Activated naive CD4-positive, alpha-beta T cell treated with anti-CD3 and anti-CD28 coated beads, Interleukin-2, amount 10 ng/mL, durations not matched to agents 7 days and 5 days (primary cell): Measurements from ENCODE around the gene CDKN2B.

Source experiments
- CTCF ChIA-PET: fragments of 350-600 bp; sonication (Branson Sonifier 250); formaldehyde crosslinking; loops from one replicate; lab custom pipeline; 2021; ENCODE audit warnings: antibody characterized with exemption; lab: Charles Lee
- DNase-seq: peaks from one replicate; pipeline ENCODE4 v3.0.0-alpha.2; 2020
- H3K27ac Mint-ChIP-seq: one replicate; pipeline ENCODE4 v1.8.0; 2021; ENCODE audit warnings: mild to moderate bottlenecking, moderate library complexity, mixed read lengths
- H3K27me3 Mint-ChIP-seq: one replicate; pipeline ENCODE4 v1.8.0; 2021; ENCODE audit warnings: mild to moderate bottlenecking, mixed read lengths
- H3K36me3 Mint-ChIP-seq: one replicate; pipeline ENCODE4 v1.8.0; 2021; ENCODE audit warnings: mixed read lengths
- H3K4me1 Mint-ChIP-seq: one replicate; pipeline ENCODE4 v1.8.0; 2021; ENCODE audit warnings: mixed read lengths
- H3K4me3 Mint-ChIP-seq: one replicate; pipeline ENCODE4 v1.8.0; 2021; ENCODE audit warnings: mild to moderate bottlenecking, moderate library complexity, mixed read lengths
- H3K9me3 Mint-ChIP-seq: one replicate; pipeline ENCODE4 v1.8.0; 2021; ENCODE audit warnings: mixed read lengths

The CDKN2B gene

GRCh38 chr9:22028394-22028793 is 19.3 kb upstream of the CDKN2B start:
- DNase-seq = no peak
- no peak overlapping the region for H3K4me3 Mint-ChIP-seq
- CTCF ChIA-PET = interaction anchor here (2.1 to 4.0 kb wide), 2 partner anchors 10 to 20 kb away, joined by 6 to 18 read pairs; partner anchors contain the start of gene CDKN2B
- H3K27ac Mint-ChIP-seq = no peak overlapping the region
- peaks cover 49% of the 10 kb centered on the region for H3K27me3 Mint-ChIP-seq
- no peaks in the 10 kb centered on the region for H3K9me3 Mint-ChIP-seq
- peaks cover 11% of the 10 kb centered on the region for H3K36me3 Mint-ChIP-seq
- H3K4me1 Mint-ChIP-seq = peaks cover 7% of the 10 kb centered on the region

- Mint-ChIP-seq H3K4me3 (no peak overlapping the region), H3K4me1 (peaks cover 10% of the 10 kb centered on the region), H3K9me3 (peaks cover 4% of the 10 kb centered on the region), H3K27ac (no peak overlapping the region), H3K27me3 (peaks cover 43% of the 10 kb centered on the region), H3K36me3 (peaks cover 11% of the 10 kb centered on the region)
- DNase-seq = no peak
- CTCF ChIA-PET = interaction anchor here (0.7 to 4.0 kb wide), 3 partner anchors 12 to 592 kb away, joined by 3 to 18 read pairs (median 3); no protein-coding TSS in a partner anchor
These were observed 17.6 kb upstream of the CDKN2B start for GRCh38 chr9:22026696-22027095.

GRCh38 chr9:22022396-22022795 is 13.3 kb upstream of the CDKN2B start:
- Mint-ChIP-seq H3K4me3 (no peak overlapping the region), H3K36me3 (peaks cover 23% of the 10 kb centered on the region), H3K27ac (no peak overlapping the region), H3K9me3 (peaks cover 12% of the 10 kb centered on the region), H3K27me3 (peaks cover 66% of the 10 kb centered on the region), H3K4me1 (peaks cover 7% of the 10 kb centered on the region)
- no peak for DNase-seq
- CTCF ChIA-PET = interaction anchor here (1.3 kb wide), 1 partner anchor 209 kb away, joined by 7 read pairs; no protein-coding TSS in a partner anchor

- Mint-ChIP-seq H3K4me3 (no peak overlapping the region), H3K9me3 (no peaks in the 10 kb centered on the region), H3K27me3 (peaks cover 41% of the 10 kb centered on the region), H3K36me3 (peaks cover 15% of the 10 kb centered on the region), H3K27ac (no peak overlapping the region), H3K4me1 (peaks cover 21% of the 10 kb centered on the region)
- CTCF ChIA-PET = interaction anchor here (0.6 to 1.7 kb wide), 9 partner anchors 14 to 228 kb away, joined by 3 to 8 read pairs (median 4); partner anchors contain the start of genes CDKN2A and CDKN2B-AS1
- DNase-seq = peak; percentile 50
These were observed 1.9 kb upstream of the CDKN2B start for GRCh38 chr9:22010866-22011625.

DNA sequence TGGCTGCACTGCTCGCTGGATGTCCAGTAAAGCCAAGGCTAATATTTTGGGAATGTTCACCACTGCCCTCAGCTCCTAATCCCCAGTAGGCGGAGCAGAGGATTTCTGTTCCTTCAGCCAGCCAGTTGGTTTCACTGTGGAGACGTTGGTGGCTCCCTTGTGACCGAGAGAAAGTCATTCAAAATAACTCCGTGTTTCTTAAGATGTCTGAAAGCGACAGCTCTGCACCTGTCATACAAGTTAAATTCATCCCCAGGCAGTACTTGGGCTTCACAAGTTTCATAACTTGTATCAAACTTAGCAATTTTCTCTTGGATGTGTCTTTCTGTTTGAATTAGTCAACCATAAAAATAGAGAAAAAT is 382 bp upstream of the CDKN2B start:
- H3K9me3 Mint-ChIP-seq = no peaks in the 10 kb centered on the region
- H3K36me3 Mint-ChIP-seq = peaks cover 28% of the 10 kb centered on the region
- H3K4me1 Mint-ChIP-seq = peaks cover 32% of the 10 kb centered on the region
- H3K27ac Mint-ChIP-seq = no peak overlapping the region
- CTCF ChIA-PET = interaction anchor here (0.9 to 4.0 kb wide), 15 partner anchors 9 to 206 kb away, joined by 3 to 59 read pairs (median 8); partner anchors contain the start of genes CDKN2B-AS1 and MTAP
- peak overlapping the region; percentile 78 for H3K4me3 Mint-ChIP-seq
- DNase-seq = no peak
- H3K27me3 Mint-ChIP-seq = peaks cover 57% of the 10 kb centered on the region

DNA sequence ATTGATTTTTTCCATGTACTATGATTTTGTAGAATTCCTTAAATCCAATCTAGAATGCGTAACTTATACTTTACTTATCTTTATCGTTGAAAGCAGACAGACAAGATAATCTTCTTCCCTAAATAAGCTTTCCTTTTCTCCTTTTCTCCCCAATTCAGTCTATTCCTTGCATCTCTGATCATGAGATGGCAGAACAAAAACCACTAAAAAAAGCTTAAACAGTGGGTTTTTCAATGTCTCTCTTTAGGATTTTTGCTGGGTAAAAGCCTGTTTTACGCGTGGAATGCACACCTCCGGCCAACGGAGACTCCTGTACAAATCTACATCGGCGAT is 755 bp downstream of the CDKN2B start:
- Mint-ChIP-seq H3K27me3 (peaks cover 62% of the 10 kb centered on the region), H3K27ac (no peak overlapping the region), H3K36me3 (peaks cover 33% of the 10 kb centered on the region), H3K9me3 (no peaks in the 10 kb centered on the region), H3K4me3 (peak overlapping the region; percentile 78), H3K4me1 (peaks cover 32% of the 10 kb centered on the region)
- CTCF ChIA-PET = interaction anchor here (0.6 to 4.0 kb wide), 24 partner anchors 11 to 205 kb away, joined by 3 to 59 read pairs (median 6); partner anchors contain the start of genes CDKN2B-AS1 and MTAP
- no peak for DNase-seq

GRCh38 chr9:22005702-22006606 is 3.2 kb downstream of the CDKN2B start:
- Mint-ChIP-seq H3K4me3 (peak overlapping the region; percentile 18), H3K36me3 (peaks cover 24% of the 10 kb centered on the region)

GRCh38 chr9:22005021-22005701 is 3.9 kb downstream of the CDKN2B start:
- peak overlapping the region; percentile 46 for H3K27ac Mint-ChIP-seq
- CTCF ChIA-PET = no interaction called here
- DNase-seq = peak; percentile 40

More at GRCh38 chr9:22005702-22006606, 3.2 kb downstream of the CDKN2B start:
- DNase-seq = no peak
- Mint-ChIP-seq H3K4me1 (peaks cover 32% of the 10 kb centered on the region), H3K27me3 (peaks cover 61% of the 10 kb centered on the region), H3K9me3 (no peaks in the 10 kb centered on the region), H3K27ac (no peak overlapping the region)
- CTCF ChIA-PET = interaction anchor here (1.5 to 4.0 kb wide), 3 partner anchors 22 to 37 kb away, joined by 4 to 20 read pairs (median 4); no protein-coding TSS in a partner anchor

DNA sequence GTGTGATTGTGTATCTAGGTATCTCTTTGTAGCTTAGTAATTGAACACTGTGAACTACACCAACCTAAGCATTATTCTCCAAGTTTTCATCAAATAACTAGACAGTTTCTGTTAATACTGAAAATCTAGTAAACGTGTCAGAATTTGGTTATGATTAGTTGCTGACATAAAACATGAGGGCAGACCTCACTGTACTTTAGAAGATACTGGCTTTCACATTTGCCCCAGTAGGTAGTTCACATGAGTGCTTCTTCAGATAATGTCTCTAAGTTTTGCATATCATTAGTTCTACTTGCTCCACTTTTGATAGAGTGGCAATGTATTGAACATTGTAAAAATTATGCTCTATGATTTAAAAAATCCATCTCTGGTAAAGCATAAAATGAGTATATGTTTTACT is 7.1 kb downstream of the CDKN2B start:
- CTCF ChIA-PET = no interaction called here
- peaks cover 17% of the 10 kb centered on the region for H3K4me1 Mint-ChIP-seq
- no peaks in the 10 kb centered on the region for H3K9me3 Mint-ChIP-seq
- no peak overlapping the region for H3K4me3 Mint-ChIP-seq
- H3K36me3 Mint-ChIP-seq = peaks cover 35% of the 10 kb centered on the region
- H3K27ac Mint-ChIP-seq = no peak overlapping the region
- DNase-seq = no peak
- H3K27me3 Mint-ChIP-seq = peaks cover 56% of the 10 kb centered on the region

More at GRCh38 chr9:22005021-22005701, 3.9 kb downstream of the CDKN2B start:
- H3K4me3 Mint-ChIP-seq = peak overlapping the region; percentile 18
- peaks cover 27% of the 10 kb centered on the region for H3K36me3 Mint-ChIP-seq
- H3K9me3 Mint-ChIP-seq = no peaks in the 10 kb centered on the region
- H3K27me3 Mint-ChIP-seq = peaks cover 60% of the 10 kb centered on the region
- peaks cover 28% of the 10 kb centered on the region for H3K4me1 Mint-ChIP-seq

DNA sequence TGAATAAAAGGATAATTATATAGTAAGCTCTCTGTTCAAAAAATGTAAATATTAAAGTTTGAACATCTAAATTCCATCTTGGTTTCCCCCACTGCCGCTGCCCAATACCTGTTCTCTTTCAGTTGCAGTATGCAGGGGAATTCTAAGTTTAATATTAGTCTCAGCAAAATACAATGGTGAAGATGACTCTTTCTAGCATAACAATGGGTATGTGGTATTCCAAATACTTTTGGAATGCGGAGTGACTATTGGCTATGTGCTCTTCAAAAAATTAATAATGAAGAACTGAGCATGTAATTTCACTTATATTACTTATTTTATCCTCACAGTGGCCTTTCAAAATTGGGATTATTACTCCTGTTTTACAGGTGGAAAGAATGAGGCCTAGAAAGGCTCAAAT is 11.1 kb downstream of the CDKN2B start:
- CTCF ChIA-PET = interaction anchor here (4.1 kb wide), 1 partner anchor 10 kb away, joined by 18 read pairs; the partner anchor contains the start of gene CDKN2B
- peaks cover 34% of the 10 kb centered on the region for H3K36me3 Mint-ChIP-seq
- no peak overlapping the region for H3K27ac Mint-ChIP-seq
- no peak for DNase-seq
- H3K4me3 Mint-ChIP-seq = no peak overlapping the region
- peaks cover 27% of the 10 kb centered on the region for H3K4me1 Mint-ChIP-seq
- peaks cover 62% of the 10 kb centered on the region for H3K27me3 Mint-ChIP-seq
- H3K9me3 Mint-ChIP-seq = no peaks in the 10 kb centered on the region

DNA sequence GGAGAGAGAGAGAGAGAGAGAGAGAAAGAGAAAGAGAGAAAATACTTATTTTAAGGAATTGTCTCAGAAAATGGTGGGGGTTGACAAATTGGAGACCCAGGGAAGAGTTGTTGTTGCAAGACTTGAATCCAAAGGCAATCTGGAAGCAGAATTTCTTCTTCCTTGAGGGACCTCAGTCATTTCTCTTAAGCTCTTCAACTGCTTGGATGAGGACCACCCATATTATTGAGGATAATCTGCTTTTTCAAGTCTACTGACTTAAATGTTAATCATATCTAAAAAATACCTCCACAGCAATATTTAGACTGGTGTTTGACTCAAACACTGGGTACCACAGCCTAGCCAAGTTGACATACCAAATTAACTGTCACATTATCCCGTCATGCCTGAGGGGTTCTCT is 11.6 kb downstream of the CDKN2B start:
- Mint-ChIP-seq H3K9me3 (no peaks in the 10 kb centered on the region), H3K4me3 (no peak overlapping the region), H3K4me1 (peaks cover 28% of the 10 kb centered on the region), H3K36me3 (peaks cover 36% of the 10 kb centered on the region), H3K27me3 (peaks cover 62% of the 10 kb centered on the region), H3K27ac (no peak overlapping the region)
- CTCF ChIA-PET = interaction anchor here (4.1 kb wide), 1 partner anchor 11 kb away, joined by 18 read pairs; the partner anchor contains the start of gene CDKN2B
- DNase-seq = no peak

- Mint-ChIP-seq H3K4me1 (peaks cover 28% of the 10 kb centered on the region), H3K9me3 (no peaks in the 10 kb centered on the region), H3K27ac (no peak overlapping the region), H3K36me3 (peaks cover 36% of the 10 kb centered on the region), H3K27me3 (peaks cover 58% of the 10 kb centered on the region), H3K4me3 (peak overlapping the region; percentile 98)
- CTCF ChIA-PET = interaction anchor here (4.1 kb wide), 1 partner anchor 11 kb away, joined by 18 read pairs; the partner anchor contains the start of gene CDKN2B
- DNase-seq = no peak
These were observed 12.2 kb downstream of the CDKN2B start for GRCh38 chr9:21996858-21997257.

GRCh38 chr9:21996438-21996837 is 12.7 kb downstream of the CDKN2B start:
- Mint-ChIP-seq H3K36me3 (peaks cover 38% of the 10 kb centered on the region), H3K4me3 (peak overlapping the region; percentile 98), H3K9me3 (no peaks in the 10 kb centered on the region), H3K4me1 (peaks cover 30% of the 10 kb centered on the region), H3K27me3 (peaks cover 56% of the 10 kb centered on the region), H3K27ac (no peak overlapping the region)
- no peak for DNase-seq
- CTCF ChIA-PET = interaction anchor here (4.1 kb wide), 1 partner anchor 12 kb away, joined by 18 read pairs; the partner anchor contains the start of gene CDKN2B
